GM12892 (cell line): ENCODE measurements around the gene SYN1.

Experiments
- POLR2A ChIP-seq: IDR thresholded peaks from 2 replicates; pipeline ENCODE4 v1.6.1; 2011; ENCODE audit warnings: low read depth, low read length, control low read depth
- POLR2AphosphoS5 ChIP-seq: IDR thresholded peaks from 2 replicates; pipeline ENCODE4 v1.6.1; 2011; ENCODE audit warnings: low read depth, low read length, control low read depth
- TAF1 ChIP-seq: IDR thresholded peaks from 2 replicates; pipeline ENCODE4 v1.6.1; 2011; ENCODE audit warnings: low read depth, mild to moderate bottlenecking, control low read depth, low read length, borderline replicate concordance

- TF ChIP-seq POLR2AphosphoS5 (no peak), POLR2A (no peak), TAF1 (no peak)
Observed at GRCh38 chrX:47658301-47658683, 38.6 kb upstream of the SYN1 start.
